Measurements from ENCODE around the gene ESYT2.
A peak's percentile ranks its signal among the peaks of the same experiment; 100 is the strongest.
"Not testable (repeated sequence)": the region's sequence is repeated elsewhere in the genome, so short reads cannot be mapped to it uniquely, and the experiment has no call there.

The ESYT2 gene

DNA sequence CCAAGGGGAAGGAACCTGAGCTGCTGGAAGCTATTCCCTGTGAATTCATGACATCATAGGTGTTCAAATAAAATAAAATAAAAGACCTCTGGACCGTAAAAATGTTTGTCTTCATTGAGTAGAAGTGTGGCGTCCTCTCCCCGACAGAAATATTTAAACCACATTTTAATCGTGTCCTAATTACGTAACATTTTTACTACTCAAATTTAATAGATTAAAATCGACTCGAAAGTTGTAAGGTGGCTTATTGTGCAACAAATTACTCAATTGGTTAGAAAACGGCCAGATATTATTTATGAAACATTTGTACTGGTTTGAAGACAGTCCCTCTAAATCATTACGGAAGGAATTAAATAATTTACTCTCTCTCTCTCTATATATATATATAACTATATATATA lies 109.2 kb downstream of the ESYT2 start:
- H3K27me3 ChIP-seq (replicated peaks; ENCODE audit: control insufficient read depth, insufficient read depth, low read length, poor library complexity, severe bottlenecking) = no peaks in the 10 kb centered on the region
- no peak overlapping the region for H3K27ac ChIP-seq (ENCODE audit: insufficient read depth, low read length, poor library complexity, severe bottlenecking)
- DNase-seq = no peak
- H3K9me3 ChIP-seq (ENCODE audit: control insufficient read depth, low read length) = no peaks in the 10 kb centered on the region
- no peak overlapping the region for H3K4me3 ChIP-seq (ENCODE audit: insufficient read depth, low read depth, low read length, poor library complexity, severe bottlenecking)
- no peaks in the 10 kb centered on the region for H3K4me1 ChIP-seq (ENCODE audit: control insufficient read depth, insufficient read depth, low read length, poor library complexity, severe bottlenecking)
- no peaks in the 10 kb centered on the region for H3K36me3 ChIP-seq (ENCODE audit: control insufficient read depth, insufficient read depth, low read length)

DNA sequence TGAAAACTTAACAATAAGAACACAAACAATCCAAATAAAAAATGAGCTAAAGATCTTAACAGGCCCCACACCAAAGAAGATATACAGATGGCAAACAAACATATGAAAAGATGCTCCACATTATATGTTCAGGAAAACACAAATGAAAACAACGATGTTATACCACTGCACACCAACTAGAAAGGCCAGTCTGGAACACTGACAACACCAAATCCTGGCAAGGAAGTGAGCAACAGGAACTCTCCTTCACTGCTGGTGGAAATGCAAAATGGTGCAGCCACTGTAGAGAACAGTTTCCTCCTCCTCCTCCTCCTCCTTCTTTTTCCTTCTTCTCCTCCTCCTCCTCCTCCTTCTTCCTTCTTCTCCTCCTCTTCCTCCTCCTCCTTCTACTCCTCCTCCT lies 112.5 kb downstream of the ESYT2 start:
- no peaks in the 10 kb centered on the region for H3K27me3 ChIP-seq (replicated peaks; ENCODE audit: control insufficient read depth, insufficient read depth, low read length, poor library complexity, severe bottlenecking)
- no peaks in the 10 kb centered on the region for H3K4me1 ChIP-seq (ENCODE audit: control insufficient read depth, insufficient read depth, low read length, poor library complexity, severe bottlenecking)
- H3K4me3 ChIP-seq (ENCODE audit: insufficient read depth, low read depth, low read length, poor library complexity, severe bottlenecking) = no peak overlapping the region

DNA sequence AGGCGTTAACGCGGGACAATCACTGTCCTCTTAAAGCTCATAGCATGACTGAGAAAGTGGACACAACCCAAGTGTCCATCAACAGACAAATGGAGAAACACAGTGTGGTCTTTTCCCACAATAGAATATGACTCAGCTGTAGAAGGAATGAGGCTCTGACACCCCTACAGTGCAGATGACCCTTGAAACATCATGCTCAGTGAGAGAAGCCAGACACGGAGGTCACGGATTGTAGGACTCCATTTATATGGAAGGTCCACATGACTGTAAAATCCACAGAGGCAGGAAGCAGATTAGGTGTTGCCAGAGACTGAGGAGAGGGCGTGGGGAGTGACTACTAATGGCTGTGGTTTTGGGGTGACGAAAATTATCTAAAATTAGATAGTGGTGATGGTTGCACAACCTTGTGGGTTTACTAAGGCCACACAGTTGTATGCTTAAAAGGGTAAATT lies 118.6 kb downstream of the ESYT2 start:
- Histone ChIP-seq H3K36me3 (ENCODE audit: control insufficient read depth, insufficient read depth, low read length) (no peaks in the 10 kb centered on the region), H3K4me1 (ENCODE audit: control insufficient read depth, insufficient read depth, low read length, poor library complexity, severe bottlenecking) (peaks cover under 1% of the 10 kb centered on the region), H3K27ac (ENCODE audit: insufficient read depth, low read length, poor library complexity, severe bottlenecking) (no peak overlapping the region), H3K27me3 (replicated peaks; ENCODE audit: control insufficient read depth, insufficient read depth, low read length, poor library complexity, severe bottlenecking) (no peaks in the 10 kb centered on the region), H3K9me3 (ENCODE audit: control insufficient read depth, low read length) (no peaks in the 10 kb centered on the region), H3K4me3 (ENCODE audit: insufficient read depth, low read depth, low read length, poor library complexity, severe bottlenecking) (no peak overlapping the region)
- DNase-seq = no peak

More for the DNA sequence above, 112.5 kb downstream of the ESYT2 start:
- Histone ChIP-seq H3K9me3 (ENCODE audit: control insufficient read depth, low read length) (no peaks in the 10 kb centered on the region), H3K27ac (ENCODE audit: insufficient read depth, low read length, poor library complexity, severe bottlenecking) (no peak overlapping the region), H3K36me3 (ENCODE audit: control insufficient read depth, insufficient read depth, low read length) (no peaks in the 10 kb centered on the region)
- DNase-seq = no peak

DNA sequence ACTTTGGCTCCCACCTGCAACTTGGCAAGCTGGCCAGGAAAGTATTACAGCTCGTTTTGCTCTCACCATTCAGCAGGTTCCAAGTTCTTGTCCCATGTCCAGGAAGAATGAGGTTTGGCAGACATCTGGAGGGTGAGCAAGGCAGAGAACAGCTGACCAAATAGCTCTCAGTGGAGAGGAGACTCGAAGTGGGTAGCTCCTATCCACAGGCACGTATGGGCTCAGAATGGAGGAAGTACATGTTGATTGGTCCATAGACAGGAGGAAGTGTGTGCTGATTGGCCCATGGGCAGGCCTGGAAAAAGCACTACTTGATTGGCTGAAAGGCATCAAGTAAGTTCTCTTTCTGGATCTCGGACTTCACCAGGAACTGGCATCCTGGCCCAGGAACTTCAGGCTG lies 121.7 kb downstream of the ESYT2 start:
- H3K4me1 ChIP-seq (ENCODE audit: control insufficient read depth, insufficient read depth, low read length, poor library complexity, severe bottlenecking) = peaks cover 6% of the 10 kb centered on the region
- no peak overlapping the region for H3K27ac ChIP-seq (ENCODE audit: insufficient read depth, low read length, poor library complexity, severe bottlenecking)
- no peaks in the 10 kb centered on the region for H3K36me3 ChIP-seq (ENCODE audit: control insufficient read depth, insufficient read depth, low read length)
- H3K27me3 ChIP-seq (replicated peaks; ENCODE audit: control insufficient read depth, insufficient read depth, low read length, poor library complexity, severe bottlenecking) = no peaks in the 10 kb centered on the region
- no peak overlapping the region for H3K4me3 ChIP-seq (ENCODE audit: insufficient read depth, low read depth, low read length, poor library complexity, severe bottlenecking)
- DNase-seq = no peak
- H3K9me3 ChIP-seq (ENCODE audit: control insufficient read depth, low read length) = no peaks in the 10 kb centered on the region

DNA sequence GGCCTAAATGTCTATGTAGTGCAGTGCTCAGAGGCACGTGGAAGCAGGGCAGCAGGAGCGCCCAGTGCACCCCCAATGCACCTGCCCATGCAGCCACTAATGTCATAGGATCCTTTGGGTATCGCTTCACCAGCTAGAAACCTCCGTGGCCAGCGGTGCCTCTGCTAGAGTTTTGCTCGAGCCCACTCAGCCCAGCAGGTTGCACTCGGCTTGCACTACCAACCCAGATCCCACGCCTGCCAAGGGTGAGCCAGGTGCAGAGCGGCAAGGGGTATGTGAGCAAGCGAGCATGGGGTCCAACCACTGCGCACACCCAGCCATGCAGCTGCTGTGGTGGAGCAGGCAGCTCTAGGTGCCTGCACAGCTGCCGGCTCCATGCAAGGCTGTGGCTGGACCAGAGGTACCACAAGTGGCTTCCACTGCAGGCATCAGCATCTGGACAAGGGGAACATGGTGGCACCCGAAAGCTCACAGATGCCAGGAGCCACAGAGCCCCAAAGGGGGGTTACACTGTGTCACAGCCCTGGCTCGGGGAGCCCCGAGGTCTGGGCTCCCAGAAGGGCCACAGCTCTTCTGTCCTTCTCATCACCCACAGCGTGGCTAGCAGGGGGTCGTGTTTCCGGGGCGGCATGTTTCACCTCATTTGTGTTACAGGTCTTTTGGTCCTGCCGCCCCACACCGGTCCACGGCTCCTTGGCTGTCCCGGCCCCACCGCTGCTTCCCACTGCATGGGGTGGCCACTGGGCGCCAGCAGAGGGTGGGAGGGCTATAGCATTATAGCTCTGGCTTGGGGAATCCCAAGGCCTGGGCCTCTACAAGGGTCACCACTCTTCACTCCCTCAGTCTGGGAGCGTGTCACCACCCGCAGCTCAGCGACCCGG lies 122.4 kb downstream of the ESYT2 start:
- no peaks in the 10 kb centered on the region for H3K9me3 ChIP-seq (ENCODE audit: control insufficient read depth, low read length)
- H3K4me1 ChIP-seq (ENCODE audit: control insufficient read depth, insufficient read depth, low read length, poor library complexity, severe bottlenecking) = peaks cover 6% of the 10 kb centered on the region
- no peak for DNase-seq
- no peak overlapping the region for H3K4me3 ChIP-seq (ENCODE audit: insufficient read depth, low read depth, low read length, poor library complexity, severe bottlenecking)
- no peak overlapping the region for H3K27ac ChIP-seq (ENCODE audit: insufficient read depth, low read length, poor library complexity, severe bottlenecking)
- H3K27me3 ChIP-seq (replicated peaks; ENCODE audit: control insufficient read depth, insufficient read depth, low read length, poor library complexity, severe bottlenecking) = no peaks in the 10 kb centered on the region
- no peaks in the 10 kb centered on the region for H3K36me3 ChIP-seq (ENCODE audit: control insufficient read depth, insufficient read depth, low read length)

DNA sequence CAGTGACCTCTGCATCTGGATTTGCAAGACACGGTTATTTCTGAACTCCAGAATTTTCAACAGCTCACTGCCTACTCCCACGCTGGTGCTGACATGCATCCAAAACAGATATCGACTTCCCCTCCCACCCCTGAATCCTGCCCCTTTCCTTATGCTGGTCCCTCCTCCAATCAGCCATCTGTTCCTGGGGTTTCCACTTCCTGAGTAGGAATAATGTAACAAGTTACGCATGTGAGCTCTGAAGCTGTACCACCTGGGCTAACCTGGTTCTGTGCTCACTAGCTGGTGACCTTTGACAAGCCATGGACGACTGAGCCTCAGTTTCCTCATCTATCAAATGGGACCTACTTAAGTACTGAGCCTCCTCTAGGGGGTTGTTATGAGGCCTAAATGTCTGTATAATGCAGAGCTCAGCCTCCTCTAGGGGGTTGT lies 123.0 kb downstream of the ESYT2 start:
- no peak overlapping the region for H3K4me3 ChIP-seq (ENCODE audit: insufficient read depth, low read depth, low read length, poor library complexity, severe bottlenecking)

DNA sequence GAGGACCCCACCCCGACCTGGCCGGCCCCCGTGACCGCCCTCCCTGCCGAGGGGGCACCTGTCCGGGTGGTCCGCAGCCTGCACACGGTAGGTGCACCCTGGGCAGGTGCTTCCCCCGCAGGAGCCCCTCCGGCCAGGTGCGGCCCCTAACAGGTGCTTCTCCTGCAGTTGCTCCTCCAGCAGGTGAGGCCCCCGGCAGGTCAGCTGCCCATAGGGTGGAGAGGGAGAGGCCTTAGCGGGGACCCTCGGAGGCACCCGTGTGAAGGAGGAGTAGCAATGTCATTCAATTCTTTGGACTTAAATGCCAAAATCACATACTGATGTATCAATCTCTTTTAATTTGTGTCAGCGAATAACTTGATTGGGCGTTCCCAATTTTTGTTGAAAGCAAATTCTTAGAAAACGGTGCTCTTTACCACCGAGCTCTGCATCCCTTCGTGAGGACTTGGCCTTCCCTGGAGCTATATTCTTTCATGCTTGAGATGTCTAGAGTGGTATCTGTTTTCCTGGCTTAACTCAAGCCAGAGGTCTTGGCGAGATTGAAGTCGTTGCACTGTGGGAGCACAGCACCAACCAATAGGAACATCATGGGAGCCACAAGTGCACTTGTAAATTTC lies 124.0 kb downstream of the ESYT2 start:
- Histone ChIP-seq H3K4me3 (ENCODE audit: insufficient read depth, low read depth, low read length, poor library complexity, severe bottlenecking) (peak overlapping the region; percentile 65), H3K4me1 (ENCODE audit: control insufficient read depth, insufficient read depth, low read length, poor library complexity, severe bottlenecking) (peaks cover 6% of the 10 kb centered on the region), H3K27ac (ENCODE audit: insufficient read depth, low read length, poor library complexity, severe bottlenecking) (peak overlapping the region; percentile 64), H3K9me3 (ENCODE audit: control insufficient read depth, low read length) (no peaks in the 10 kb centered on the region), H3K36me3 (ENCODE audit: control insufficient read depth, insufficient read depth, low read length) (no peaks in the 10 kb centered on the region), H3K27me3 (replicated peaks; ENCODE audit: control insufficient read depth, insufficient read depth, low read length, poor library complexity, severe bottlenecking) (no peaks in the 10 kb centered on the region)
- DNase-seq = no peak

More for the DNA sequence above, 123.0 kb downstream of the ESYT2 start:
- Histone ChIP-seq H3K27me3 (replicated peaks; ENCODE audit: control insufficient read depth, insufficient read depth, low read length, poor library complexity, severe bottlenecking) (no peaks in the 10 kb centered on the region), H3K9me3 (ENCODE audit: control insufficient read depth, low read length) (no peaks in the 10 kb centered on the region), H3K36me3 (ENCODE audit: control insufficient read depth, insufficient read depth, low read length) (no peaks in the 10 kb centered on the region), H3K4me1 (ENCODE audit: control insufficient read depth, insufficient read depth, low read length, poor library complexity, severe bottlenecking) (peaks cover 6% of the 10 kb centered on the region), H3K27ac (ENCODE audit: insufficient read depth, low read length, poor library complexity, severe bottlenecking) (no peak overlapping the region)
- no peak for DNase-seq

DNA sequence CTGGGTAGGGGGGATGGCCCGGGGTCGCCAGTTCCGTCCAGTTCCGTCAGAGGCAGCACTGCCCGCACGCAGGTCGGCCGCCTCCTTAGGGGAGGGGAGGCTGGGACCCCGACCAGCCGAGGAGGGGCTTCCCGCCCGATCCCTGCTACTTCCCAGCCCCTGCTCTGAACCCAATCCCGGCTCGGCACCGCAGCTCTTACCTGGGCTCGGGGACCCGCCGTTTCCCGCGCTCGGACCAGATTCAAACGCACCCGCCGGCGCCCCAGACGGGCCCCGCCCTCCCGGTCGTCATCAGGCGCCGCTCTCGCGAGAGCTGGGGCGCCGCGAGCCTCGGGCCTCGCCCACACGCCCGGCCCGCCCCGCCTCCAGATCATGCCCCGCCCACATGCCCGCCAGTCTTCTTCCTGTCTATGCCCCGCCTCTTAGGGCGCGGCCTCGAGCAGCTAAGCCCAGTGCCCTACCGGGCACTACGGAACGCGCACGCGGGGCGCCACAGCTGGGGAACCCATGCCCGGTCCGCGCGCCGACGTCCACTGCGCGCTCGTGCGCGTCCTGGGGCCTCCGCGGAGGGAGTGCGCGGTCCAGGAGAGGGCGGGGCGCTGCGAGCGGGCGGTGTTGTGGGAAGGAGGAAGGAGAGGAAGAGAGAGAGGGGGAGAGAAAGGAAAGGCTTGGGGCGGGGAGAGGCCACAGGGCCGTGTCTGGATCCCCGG lies 124.6 kb downstream of the ESYT2 start, which contains the start of gene NCAPG2:
Gene NCAPG2 (minus strand): TSS at position 281 of the 710 bp plus-strand sequence. CDS start 2,905 bp downstream, outside the sequence.
- H3K36me3 ChIP-seq (ENCODE audit: control insufficient read depth, insufficient read depth, low read length) = no peaks in the 10 kb centered on the region
- H3K27me3 ChIP-seq (replicated peaks; ENCODE audit: control insufficient read depth, insufficient read depth, low read length, poor library complexity, severe bottlenecking) = no peaks in the 10 kb centered on the region
- peak within 1 kb of the TSS; percentile 65 for H3K4me3 ChIP-seq (ENCODE audit: insufficient read depth, low read depth, low read length, poor library complexity, severe bottlenecking)
- DNase-seq = peak; percentile 96 to 98 (median 97)
- no peaks in the 10 kb centered on the region for H3K9me3 ChIP-seq (ENCODE audit: control insufficient read depth, low read length)
- H3K4me1 ChIP-seq (ENCODE audit: control insufficient read depth, insufficient read depth, low read length, poor library complexity, severe bottlenecking) = peaks cover 6% of the 10 kb centered on the region
- H3K27ac ChIP-seq (ENCODE audit: insufficient read depth, low read length, poor library complexity, severe bottlenecking) = peak within 1 kb of the TSS; percentile 64

DNA sequence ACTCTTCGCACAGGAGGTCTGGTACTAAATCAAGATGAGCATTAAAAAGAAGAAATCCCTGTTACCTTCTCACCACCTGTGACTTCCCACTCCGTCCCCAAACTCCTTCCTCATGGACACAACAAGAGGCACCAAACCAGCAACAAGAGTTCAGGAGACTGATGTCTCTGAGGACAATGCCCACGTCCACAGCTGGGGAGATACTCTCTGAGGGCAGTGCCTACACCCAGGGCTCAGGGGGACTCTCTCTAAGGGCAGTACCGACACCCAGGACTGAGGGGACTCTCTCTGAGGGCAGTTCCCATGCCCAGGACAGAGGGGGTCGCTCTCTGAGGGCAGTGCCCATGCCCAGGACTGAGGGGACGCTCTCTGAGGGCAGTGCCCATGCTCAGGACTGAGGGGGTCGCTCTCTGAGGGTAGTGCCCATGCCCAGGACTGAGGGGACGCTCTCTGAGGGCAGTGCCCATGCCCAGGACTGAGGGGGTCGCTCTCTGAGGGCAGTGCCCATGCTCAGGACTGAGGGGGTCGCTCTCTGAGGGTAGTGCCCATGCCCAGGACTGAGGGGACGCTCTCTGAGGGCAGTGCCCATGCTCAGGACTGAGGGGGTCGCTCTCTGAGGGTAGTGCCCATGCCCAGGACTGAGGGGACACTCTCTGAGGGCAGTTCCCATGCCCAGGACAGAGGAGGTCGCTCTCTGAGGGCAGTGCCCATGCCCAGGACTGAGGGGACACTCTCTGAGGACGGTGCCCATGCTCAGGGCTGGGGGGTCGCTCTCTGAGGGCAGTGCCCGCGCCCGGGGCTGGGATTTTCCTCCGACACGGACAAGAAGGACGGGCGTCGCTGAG lies 125.4 kb downstream of the ESYT2 start:
- H3K4me1 ChIP-seq (ENCODE audit: control insufficient read depth, insufficient read depth, low read length, poor library complexity, severe bottlenecking); H3K9me3 ChIP-seq (ENCODE audit: control insufficient read depth, low read length); H3K36me3 ChIP-seq (ENCODE audit: control insufficient read depth, insufficient read depth, low read length); H3K27me3 ChIP-seq (replicated peaks; ENCODE audit: control insufficient read depth, insufficient read depth, low read length, poor library complexity, severe bottlenecking); DNase-seq: not testable (repeated sequence)
- peak overlapping the region; percentile 65 for H3K4me3 ChIP-seq (ENCODE audit: insufficient read depth, low read depth, low read length, poor library complexity, severe bottlenecking)
- peak overlapping the region; percentile 40 for H3K27ac ChIP-seq (ENCODE audit: insufficient read depth, low read length, poor library complexity, severe bottlenecking)
